HG02981 (cell line): Measurements from ENCODE around the gene IL4I1.
A peak's percentile ranks its signal among the peaks of the same experiment; 100 is the strongest.

Source experiments
- ATAC-seq: cut with Tn5 transposase; IDR thresholded peaks from one replicate; pipeline ENCODE4 v1.9.1; 2021; ENCODE audit warnings: mild to moderate bottlenecking, moderate library complexity; ENCODE audit not compliant: unreplicated experiment

The IL4I1 gene

GRCh38 chr19:49879243-49879963 is 17.3 kb downstream of the IL4I1 start:
- no peak for ATAC-seq

GRCh38 chr19:49878744-49879070 is 18.0 kb downstream of the IL4I1 start:
- ATAC-seq, result no peak

- peak; percentile 46 for ATAC-seq
Observed at GRCh38 chr19:49877879-49878743, 18.6 kb downstream of the IL4I1 start.

GRCh38 chr19:49877020-49877878 is 19.4 kb downstream of the IL4I1 start, which contains the start of the genes AKT1S1 and TBC1D17:
Gene AKT1S1 (minus strand): TSS chr19:49877355. CDS start chr19:49873295, 4,060 bp downstream.
Gene TBC1D17 (plus strand): TSS chr19:49877702. CDS start chr19:49877724, 22 bp downstream.
- ATAC-seq, result peak; percentile 61

- ATAC-seq, result peak; percentile 37
Observed at GRCh38 chr19:49876422-49877019, 20.2 kb downstream of the IL4I1 start.

GRCh38 chr19:49875857-49876421 is 20.7 kb downstream of the IL4I1 start:
- ATAC-seq, result no peak

GRCh38 chr19:49875177-49875576 is 21.5 kb downstream of the IL4I1 start:
- no peak for ATAC-seq

- no peak for ATAC-seq
Observed at GRCh38 chr19:49874503-49875157, 22.1 kb downstream of the IL4I1 start.

- ATAC-seq, result no peak
Observed at GRCh38 chr19:49873834-49874233, 22.9 kb downstream of the IL4I1 start.

- no peak for ATAC-seq
Observed at GRCh38 chr19:49873129-49873521, 23.6 kb downstream of the IL4I1 start.

GRCh38 chr19:49872245-49873128 is 24.2 kb downstream of the IL4I1 start:
- no peak for ATAC-seq

- ATAC-seq, result no peak
Observed at GRCh38 chr19:49871349-49871985, 25.2 kb downstream of the IL4I1 start.

- ATAC-seq, result no peak
Observed at GRCh38 chr19:49870309-49870901, 26.3 kb downstream of the IL4I1 start.

GRCh38 chr19:49869484-49870308 is 27.0 kb downstream of the IL4I1 start:
- ATAC-seq, result peak; percentile 67

GRCh38 chr19:49869009-49869483 is 27.6 kb downstream of the IL4I1 start:
- peak; percentile 8 for ATAC-seq

GRCh38 chr19:49866933-49867782 is 29.5 kb downstream of the IL4I1 start, which contains the start of gene PNKP:
Gene PNKP (minus strand): TSS chr19:49867576. CDS start chr19:49867204, 372 bp downstream.
- ATAC-seq, result peak; percentile 30
